Common myeloid progenitor, CD34-positive (primary cell): Measurements from ENCODE around the gene RSAD2.

ENCODE experiments used
- CTCF ChIA-PET: fragments of 350-600 bp; sonication (Branson Sonifier 250); formaldehyde crosslinking; loops from one replicate; lab custom pipeline; 2021; ENCODE audit warnings: antibody characterized with exemption; lab: Charles Lee
- POLR2A ChIA-PET: fragments of 350-600 bp; sonication (Branson Sonifier 250); formaldehyde crosslinking; loops from one replicate; lab custom pipeline; 2021; ENCODE audit warnings: antibody characterized with exemption; lab: Charles Lee
- DNase-seq, 3 donors: peaks; one replicate each; pipeline versions ENCODE4 v3.0.0 to v3.0.0-alpha.2; 2013
- H3K27ac ChIP-seq, 2 experiments: 1 replicate in 1 of 2; 2 replicates in 1 of 2; pipeline ENCODE4 v1.7.0; 2013; ENCODE audit warnings: inconsistent platforms in 2 of 2, low read length in 2 of 2, mild to moderate bottlenecking in 2 of 2, low read depth in 1 of 2, moderate library complexity in 1 of 2; ENCODE audit not compliant: severe bottlenecking in 2 of 2, insufficient read depth in 1 of 2, poor library complexity in 1 of 2
- H3K27me3 ChIP-seq, 5 experiments: replicated peaks in 2 of 5; 1 replicate in 3 of 5; 2 replicates in 2 of 5; pipeline versions ENCODE4 v1.6.1 to v1.7.0; 2013; ENCODE audit warnings: low read length in 4 of 5, mild to moderate bottlenecking in 2 of 5, moderate library complexity in 2 of 5, inconsistent platforms in 1 of 5; ENCODE audit not compliant: insufficient read depth in 5 of 5, control insufficient read depth in 4 of 5
- H3K36me3 ChIP-seq, 4 experiments: 1 replicate in 2 of 4; 2 replicates in 2 of 4; pipeline versions ENCODE4 v1.6.1 to v1.7.0; 2013; ENCODE audit warnings: low read length in 3 of 4, control low read depth in 1 of 4, mild to moderate bottlenecking in 1 of 4; ENCODE audit not compliant: control insufficient read depth in 4 of 4, insufficient read depth in 4 of 4
- H3K4me1 ChIP-seq, 4 experiments: 1 replicate in 3 of 4; 2 replicates in 1 of 4; pipeline versions ENCODE4 v1.6.1 to v1.7.1; 2013; ENCODE audit warnings: low read length in 3 of 4, mild to moderate bottlenecking in 3 of 4, control low read depth in 1 of 4, inconsistent platforms in 1 of 4, moderate library complexity in 1 of 4; ENCODE audit not compliant: control insufficient read depth in 4 of 4, insufficient read depth in 4 of 4; ENCODE audit errors: control extremely low read depth in 1 of 4
- H3K4me3 ChIP-seq, 7 experiments: 1 replicate in 4 of 7; 2 replicates in 3 of 7; pipeline versions ENCODE4 v1.5.1 to v1.7.0; 2013; ENCODE audit warnings: mild to moderate bottlenecking in 7 of 7, low read length in 6 of 7, moderate library complexity in 6 of 7, inconsistent platforms in 2 of 7, low read depth in 2 of 7, control low read depth in 1 of 7; ENCODE audit not compliant: insufficient read depth in 4 of 7, control insufficient read depth in 1 of 7; ENCODE audit errors: extremely low read depth in 1 of 7
- H3K9me3 ChIP-seq, 5 experiments: 1 replicate in 4 of 5; 2 replicates in 1 of 5; pipeline versions ENCODE4 v1.6.1 to v1.7.1; 2013; ENCODE audit warnings: low read length in 4 of 5, mild to moderate bottlenecking in 2 of 5, inconsistent platforms in 1 of 5, low read depth in 1 of 5, moderate library complexity in 1 of 5; ENCODE audit not compliant: control insufficient read depth in 4 of 5, insufficient read depth in 2 of 5; ENCODE audit errors: control extremely low read depth in 1 of 5
- WGBS: methylation state at CpG from one replicate; pipeline ENCODE4 v1.1.5; 2013; ENCODE audit not compliant: insufficient coverage; 5-methylcytosine and 5-hydroxymethylcytosine counted together

RSAD2 gene

GRCh38 chr2:6931753-6932152, 54.2 kb downstream of the RSAD2 start:
- no peak for DNase-seq
- H3K4me3 ChIP-seq = no peak overlapping the region
- POLR2A ChIA-PET = no interaction called here
- no CpG with 5 or more reads among the region's 1 CpG for WGBS
- H3K27ac ChIP-seq = no peak overlapping the region
- no peaks in the 10 kb centered on the region for H3K27me3 ChIP-seq
- peaks cover 0 to 5% (median 0%) of the 10 kb centered on the region in 5 experiments for H3K9me3 ChIP-seq
- peaks cover 27 to 78% (median 68%) of the 10 kb centered on the region in 4 experiments for H3K4me1 ChIP-seq
- peaks cover 0 to 23% (median 1%) of the 10 kb centered on the region in 4 experiments for H3K36me3 ChIP-seq
- CTCF ChIA-PET = interaction anchor here (0.8 to 1.6 kb wide), 4 partner anchors 11 to 77 kb away, joined by 3 to 5 read pairs (median 4); no protein-coding TSS in a partner anchor

- H3K4me1 ChIP-seq = peaks cover 28 to 79% (median 68%) of the 10 kb centered on the region in 4 experiments
- ChIA-PET POLR2A (no interaction called here), CTCF (interaction anchor here (0.8 to 3.0 kb wide), 7 partner anchors 11 to 77 kb away, joined by 3 to 12 read pairs (median 3); no protein-coding TSS in a partner anchor)
- H3K4me3 ChIP-seq = no peak overlapping the region
- no peak overlapping the region for H3K27ac ChIP-seq
- H3K9me3 ChIP-seq = peaks cover 0 to 5% (median 0%) of the 10 kb centered on the region in 5 experiments
- H3K36me3 ChIP-seq = peaks cover 0 to 21% (median 1%) of the 10 kb centered on the region in 4 experiments
- WGBS = no CpG with 5 or more reads among the region's 1 CpG
- no peaks in the 10 kb centered on the region for H3K27me3 ChIP-seq
- DNase-seq = no peak
Measured at GRCh38 chr2:6932206-6932605, 54.6 kb downstream of the RSAD2 start.

- POLR2A ChIA-PET = no interaction called here
- H3K4me1 ChIP-seq = peaks cover 33 to 83% (median 69%) of the 10 kb centered on the region in 4 experiments
- CTCF ChIA-PET = interaction anchor here (0.8 to 3.0 kb wide), 8 partner anchors 12 to 76 kb away, joined by 3 to 12 read pairs (median 4); no protein-coding TSS in a partner anchor
Measured at GRCh38 chr2:6932828-6933227, 55.3 kb downstream of the RSAD2 start.

GRCh38 chr2:6933911-6934310, 56.3 kb downstream of the RSAD2 start:
- peaks cover 0 to 8% (median 0%) of the 10 kb centered on the region in 4 experiments for H3K36me3 ChIP-seq
- H3K27ac ChIP-seq = peak overlapping the region; percentile 48 to 83
- ChIA-PET CTCF (interaction anchor here (0.9 to 3.0 kb wide), 7 partner anchors 9 to 37 kb away, joined by 3 to 14 read pairs (median 5); no protein-coding TSS in a partner anchor), POLR2A (no interaction called here)
- peak in 2 of 3 donors; percentile 52 to 64 for DNase-seq
- H3K9me3 ChIP-seq = peaks cover 0 to 5% (median 0%) of the 10 kb centered on the region in 5 experiments
- no CpG with 5 or more reads among the region's 3 CpGs for WGBS
- H3K4me1 ChIP-seq = peaks cover 33 to 76% (median 63%) of the 10 kb centered on the region in 4 experiments
- no peaks in the 10 kb centered on the region for H3K27me3 ChIP-seq
- peak overlapping the region in 4 of 7 experiments; percentile 32 to 46 (median 34) for H3K4me3 ChIP-seq

More at GRCh38 chr2:6932828-6933227, 55.3 kb downstream of the RSAD2 start:
- no peak overlapping the region for H3K27ac ChIP-seq
- H3K4me3 ChIP-seq = peak overlapping the region in 1 of 7 experiments; percentile 16
- peaks cover 0 to 5% (median 0%) of the 10 kb centered on the region in 5 experiments for H3K9me3 ChIP-seq
- 100% methylated on average over 7 of the region's 7 CpGs for WGBS
- no peaks in the 10 kb centered on the region for H3K27me3 ChIP-seq
- DNase-seq = no peak
- peaks cover 0 to 17% (median 1%) of the 10 kb centered on the region in 4 experiments for H3K36me3 ChIP-seq

GRCh38 chr2:6934345-6934744, 56.8 kb downstream of the RSAD2 start:
- H3K4me1 ChIP-seq = peaks cover 29 to 71% (median 59%) of the 10 kb centered on the region in 4 experiments
- peaks cover 0 to 8% (median 0%) of the 10 kb centered on the region in 4 experiments for H3K36me3 ChIP-seq
- peaks cover 0 to 5% (median 0%) of the 10 kb centered on the region in 5 experiments for H3K9me3 ChIP-seq
- ChIA-PET CTCF (interaction anchor here (1.2 to 3.8 kb wide), 6 partner anchors 9 to 23 kb away, joined by 4 to 14 read pairs (median 9); no protein-coding TSS in a partner anchor), POLR2A (interaction anchor here (0.6 kb wide), 1 partner anchor 47 kb away, joined by 3 read pairs; no protein-coding TSS in a partner anchor)
- DNase-seq = peak in 2 of 3 donors; percentile 64 to 74
- H3K27ac ChIP-seq = peak overlapping the region; percentile 48 to 83
- no peaks in the 10 kb centered on the region for H3K27me3 ChIP-seq
- peak overlapping the region in 6 of 7 experiments; percentile 19 to 48 (median 34) for H3K4me3 ChIP-seq
- WGBS = no CpG with 5 or more reads among the region's 1 CpG

- Histone ChIP-seq H3K36me3 (peaks cover 0 to 8% (median 0%) of the 10 kb centered on the region in 4 experiments), H3K27ac (peak overlapping the region; percentile 48 to 83), H3K4me1 (peaks cover 25 to 65% (median 53%) of the 10 kb centered on the region in 4 experiments), H3K27me3 (no peaks in the 10 kb centered on the region), H3K9me3 (peaks cover 0 to 5% (median 0%) of the 10 kb centered on the region in 5 experiments), H3K4me3 (peak overlapping the region in 3 of 7 experiments; percentile 19 to 48 (median 35))
- POLR2A ChIA-PET = interaction anchor here (0.6 kb wide), 1 partner anchor 48 kb away, joined by 3 read pairs; no protein-coding TSS in a partner anchor
- DNase-seq = no peak
- CTCF ChIA-PET = interaction anchor here (0.9 to 3.8 kb wide), 7 partner anchors 10 to 19 kb away, joined by 3 to 14 read pairs (median 5); no protein-coding TSS in a partner anchor
- WGBS = 61% methylated on average over 7 of the region's 11 CpGs
Measured at GRCh38 chr2:6934758-6935651, 57.4 kb downstream of the RSAD2 start.
